BLaER1 (cell line): Measurements from ENCODE around the gene PIGN.

Experiments used
- H3K27ac ChIP-seq: shearing (Covaris generic); formaldehyde crosslinking; 2 replicates; pipeline ENCODE4 v1.8.1; 2022
- H3K27me3 ChIP-seq: shearing (Covaris generic); formaldehyde crosslinking; 2 replicates; pipeline ENCODE4 v1.8.1; 2022
- H3K36me3 ChIP-seq: shearing (Covaris generic); formaldehyde crosslinking; 2 replicates; pipeline ENCODE4 v1.8.1; 2022
- H3K4me1 ChIP-seq: shearing (Covaris generic); formaldehyde crosslinking; 2 replicates; pipeline ENCODE4 v1.8.1; 2022
- H3K4me2 ChIP-seq: shearing (Covaris generic); formaldehyde crosslinking; 2 replicates; pipeline ENCODE4 v1.8.1; 2022
- H3K4me3 ChIP-seq: shearing (Covaris generic); formaldehyde crosslinking; 2 replicates; pipeline ENCODE4 v1.8.1; 2022
- H3K9ac ChIP-seq: shearing (Covaris generic); formaldehyde crosslinking; 2 replicates; pipeline ENCODE4 v1.8.1; 2022
- H3K9me3 ChIP-seq: shearing (Covaris generic); formaldehyde crosslinking; 2 replicates; pipeline ENCODE4 v1.8.1; 2022
- H4K20me1 ChIP-seq: shearing (Covaris generic); formaldehyde crosslinking; 2 replicates; pipeline ENCODE4 v1.8.1; 2022
- Cebpa-rat ChIP-seq: shearing (Covaris generic); IDR thresholded peaks from 2 replicates; pipeline ENCODE4 v1.8.1; 2022

PIGN gene

DNA sequence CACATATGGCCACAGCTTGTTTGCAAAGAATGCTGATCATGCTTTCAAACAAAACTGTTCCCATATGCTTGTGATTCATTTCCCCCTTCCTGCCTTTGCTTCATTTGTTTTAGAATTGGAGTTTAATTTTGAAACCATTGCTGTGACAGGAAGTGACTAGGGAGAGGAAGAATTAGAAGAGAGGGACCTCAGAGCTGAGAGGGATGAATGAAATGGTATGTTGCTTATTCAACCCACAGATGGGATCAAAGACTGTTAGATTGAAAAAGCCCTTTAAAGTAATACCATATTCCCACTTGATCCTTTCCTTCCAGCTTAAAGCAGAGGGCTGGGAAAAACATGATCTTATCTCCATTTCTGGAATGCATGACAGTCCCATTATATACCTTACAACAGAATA lies 187.9 kb downstream of the PIGN start:
- no peaks in the 10 kb centered on the region for H3K36me3 ChIP-seq
- H4K20me1 ChIP-seq, result no peaks in the 10 kb centered on the region
- no peak overlapping the region for H3K27ac ChIP-seq
- H3K9ac ChIP-seq, result no peak overlapping the region
- H3K4me1 ChIP-seq, result no peaks in the 10 kb centered on the region
- no peaks in the 10 kb centered on the region for H3K27me3 ChIP-seq
- TF ChIP-seq Cebpa-rat, result no peak
- H3K4me2 ChIP-seq, result no peak overlapping the region
- H3K9me3 ChIP-seq, result peaks cover 29% of the 10 kb centered on the region
- H3K4me3 ChIP-seq, result no peak overlapping the region

DNA sequence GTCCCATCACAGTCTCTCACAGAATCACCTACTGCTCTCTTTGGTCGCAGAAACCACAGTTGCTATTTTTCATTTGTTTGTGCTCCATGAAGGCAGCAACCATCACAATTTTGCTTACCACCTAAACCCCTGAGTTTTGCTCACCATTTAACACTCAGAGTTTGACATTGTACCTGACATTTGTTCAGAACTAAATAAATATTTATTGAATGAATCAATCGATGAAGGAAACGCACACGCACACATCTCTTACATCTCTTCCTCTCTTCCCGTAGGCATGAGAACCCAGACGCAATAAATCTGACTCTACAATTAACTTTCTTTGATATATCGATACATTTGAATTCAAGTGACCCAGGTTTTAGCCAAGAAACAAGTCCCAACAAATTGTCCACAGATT lies 188.5 kb downstream of the PIGN start:
- H3K9ac ChIP-seq, result no peak overlapping the region
- no peaks in the 10 kb centered on the region for H3K27me3 ChIP-seq
- no peak overlapping the region for H3K4me2 ChIP-seq
- TF ChIP-seq Cebpa-rat, result no peak
- no peaks in the 10 kb centered on the region for H4K20me1 ChIP-seq
- H3K36me3 ChIP-seq, result no peaks in the 10 kb centered on the region
- H3K27ac ChIP-seq, result no peak overlapping the region
- H3K9me3 ChIP-seq, result peaks cover 28% of the 10 kb centered on the region
- no peaks in the 10 kb centered on the region for H3K4me1 ChIP-seq
- H3K4me3 ChIP-seq, result no peak overlapping the region

DNA sequence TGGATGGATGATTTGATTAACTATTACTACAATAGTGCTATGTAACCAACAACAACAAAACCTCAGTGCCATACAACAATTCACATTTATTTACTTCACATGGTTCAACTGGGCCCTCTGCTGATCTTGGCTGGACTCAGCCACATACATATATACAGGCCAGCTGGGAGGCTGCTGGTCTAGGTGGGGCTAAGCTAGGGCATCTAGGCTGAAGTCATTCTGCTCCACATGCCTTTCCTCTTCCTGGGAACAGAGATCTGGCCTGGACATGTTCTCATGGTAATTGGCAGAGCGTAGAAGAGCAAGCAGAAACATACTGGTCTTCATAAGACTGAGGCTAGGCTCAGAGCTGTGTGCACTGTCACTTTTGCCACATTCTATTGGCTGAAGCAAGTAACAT lies 191.2 kb downstream of the PIGN start:
- H3K4me2 ChIP-seq, result no peak overlapping the region
- H3K4me3 ChIP-seq, result no peak overlapping the region
- no peak overlapping the region for H3K27ac ChIP-seq
- TF ChIP-seq Cebpa-rat, result no peak
- H4K20me1 ChIP-seq, result no peaks in the 10 kb centered on the region
- no peaks in the 10 kb centered on the region for H3K36me3 ChIP-seq
- no peaks in the 10 kb centered on the region for H3K4me1 ChIP-seq
- H3K9me3 ChIP-seq, result peaks cover 11% of the 10 kb centered on the region
- no peak overlapping the region for H3K9ac ChIP-seq
- no peaks in the 10 kb centered on the region for H3K27me3 ChIP-seq

DNA sequence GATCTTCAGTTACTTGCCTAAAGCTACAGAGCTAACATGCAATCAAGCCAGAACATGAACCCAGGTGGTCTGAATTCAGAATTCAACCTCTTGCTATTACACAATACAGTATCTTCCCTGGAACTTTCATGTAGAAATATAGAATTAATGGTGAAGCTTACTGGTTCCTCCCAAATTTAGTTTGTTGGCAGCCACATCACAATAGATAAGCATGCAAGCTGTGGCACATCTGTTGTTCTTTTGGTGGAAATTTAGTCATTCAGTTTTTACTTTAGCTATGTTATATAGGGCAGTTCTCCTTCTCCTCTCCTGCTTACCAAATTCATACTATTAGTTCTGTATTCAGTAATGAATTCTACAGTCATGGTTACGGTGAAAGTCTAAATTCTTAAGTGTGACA lies 193.0 kb downstream of the PIGN start:
- no peaks in the 10 kb centered on the region for H3K4me1 ChIP-seq
- no peak for TF ChIP-seq Cebpa-rat
- H3K27ac ChIP-seq, result no peak overlapping the region
- H3K27me3 ChIP-seq, result no peaks in the 10 kb centered on the region
- no peaks in the 10 kb centered on the region for H3K36me3 ChIP-seq
- H4K20me1 ChIP-seq, result no peaks in the 10 kb centered on the region
- H3K9ac ChIP-seq, result no peak overlapping the region
- H3K4me2 ChIP-seq, result no peak overlapping the region
- H3K4me3 ChIP-seq, result no peak overlapping the region
- no peaks in the 10 kb centered on the region for H3K9me3 ChIP-seq

DNA sequence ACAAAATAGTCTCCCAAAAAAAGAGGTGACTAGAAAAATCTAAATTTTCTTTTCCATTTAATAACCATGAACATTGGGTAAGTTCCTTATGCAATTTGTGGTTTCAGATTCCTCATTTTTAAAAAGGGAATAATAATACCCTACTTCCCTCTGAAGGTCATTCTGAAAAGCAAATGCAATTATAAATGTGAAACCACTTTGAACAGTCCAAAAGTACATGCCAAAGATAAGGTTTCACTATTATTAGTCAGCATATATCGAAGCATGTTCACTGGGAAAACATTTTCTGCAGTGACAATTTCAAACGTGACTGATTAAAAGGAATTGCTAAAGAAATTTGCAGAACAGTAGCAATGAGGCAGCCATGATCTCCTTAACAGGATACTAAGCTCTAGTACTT lies 193.9 kb downstream of the PIGN start:
- Histone ChIP-seq H3K4me1 (no peaks in the 10 kb centered on the region), H3K4me2 (no peak overlapping the region), H3K4me3 (no peak overlapping the region)

DNA sequence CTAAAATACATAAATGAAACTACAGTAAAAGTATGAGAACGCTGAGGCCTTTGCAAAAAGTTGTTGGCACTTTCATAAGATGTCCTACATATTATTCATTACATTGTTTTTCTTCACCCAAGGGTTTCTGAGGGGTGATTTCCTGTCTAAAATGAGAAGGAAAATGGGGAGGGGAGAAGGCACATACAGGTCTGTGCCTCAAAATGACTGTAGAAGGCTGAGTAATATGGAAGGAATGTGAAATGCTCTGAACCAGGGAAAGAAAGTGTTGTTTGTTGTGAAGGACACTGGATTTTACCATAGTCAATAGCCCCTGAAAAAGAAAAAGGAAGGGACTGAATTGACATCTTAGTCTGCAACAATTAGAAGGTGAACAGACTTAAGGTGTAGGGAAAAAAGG lies 194.6 kb downstream of the PIGN start:
- TF ChIP-seq Cebpa-rat, result no peak
- Histone ChIP-seq H3K36me3 (no peaks in the 10 kb centered on the region), H3K9ac (no peak overlapping the region), H3K27ac (no peak overlapping the region), H3K4me3 (no peak overlapping the region), H3K27me3 (no peaks in the 10 kb centered on the region), H3K4me2 (no peak overlapping the region), H3K9me3 (no peaks in the 10 kb centered on the region), H4K20me1 (no peaks in the 10 kb centered on the region), H3K4me1 (no peaks in the 10 kb centered on the region)

More for the DNA sequence above, 193.9 kb downstream of the PIGN start:
- Histone ChIP-seq H3K9me3 (no peaks in the 10 kb centered on the region), H4K20me1 (no peaks in the 10 kb centered on the region), H3K9ac (no peak overlapping the region), H3K27me3 (no peaks in the 10 kb centered on the region), H3K36me3 (no peaks in the 10 kb centered on the region), H3K27ac (no peak overlapping the region)
- TF ChIP-seq Cebpa-rat, result no peak

DNA sequence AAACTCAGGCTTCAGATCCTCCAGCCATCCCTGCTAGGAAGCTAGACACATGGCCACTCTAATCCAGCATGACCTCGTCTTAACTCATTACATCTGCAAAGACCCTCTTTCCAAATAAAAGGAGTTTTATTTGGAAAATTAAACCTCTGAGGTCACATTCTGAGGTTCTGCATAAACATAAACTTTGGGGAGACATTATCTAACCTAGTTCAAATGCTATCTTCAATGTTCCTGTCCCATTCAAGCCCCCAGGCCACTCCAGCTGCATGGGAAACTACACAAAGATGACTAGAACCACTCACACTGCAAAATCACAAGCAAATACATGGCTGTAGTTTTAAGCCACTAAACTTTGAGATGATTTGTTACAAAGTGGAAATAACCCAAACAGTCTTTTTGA lies 195.0 kb downstream of the PIGN start:
- Histone ChIP-seq H4K20me1 (no peaks in the 10 kb centered on the region), H3K4me3 (no peak overlapping the region), H3K4me2 (no peak overlapping the region), H3K27me3 (no peaks in the 10 kb centered on the region), H3K4me1 (no peaks in the 10 kb centered on the region), H3K9me3 (no peaks in the 10 kb centered on the region), H3K9ac (no peak overlapping the region), H3K27ac (no peak overlapping the region), H3K36me3 (no peaks in the 10 kb centered on the region)
- no peak for TF ChIP-seq Cebpa-rat

DNA sequence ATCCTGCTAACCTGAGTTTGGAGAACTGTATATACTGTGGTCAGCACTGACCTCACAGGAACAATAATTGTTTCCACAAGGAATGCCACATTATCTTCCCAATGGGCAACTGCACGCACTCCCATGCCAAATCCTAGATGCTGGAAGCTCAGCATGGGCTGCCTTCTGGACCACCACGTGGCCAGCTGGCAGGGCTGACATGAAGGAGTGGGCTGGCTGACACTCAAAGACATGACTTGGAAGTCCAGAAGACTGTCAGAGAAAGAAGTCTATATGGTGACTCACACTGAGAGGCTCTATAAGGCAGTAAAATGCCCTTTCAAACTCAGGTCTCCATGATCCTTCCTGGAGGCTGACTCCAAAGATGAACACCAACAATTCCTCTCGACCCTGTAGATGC lies 195.7 kb downstream of the PIGN start:
- Histone ChIP-seq H4K20me1 (no peaks in the 10 kb centered on the region), H3K36me3 (no peaks in the 10 kb centered on the region), H3K4me1 (no peaks in the 10 kb centered on the region), H3K27ac (no peak overlapping the region), H3K27me3 (no peaks in the 10 kb centered on the region), H3K4me3 (no peak overlapping the region), H3K4me2 (no peak overlapping the region), H3K9ac (no peak overlapping the region), H3K9me3 (no peaks in the 10 kb centered on the region)
- no peak for TF ChIP-seq Cebpa-rat
